CD4-positive, alpha-beta T cell (primary cell): ENCODE data around the gene MCOLN1. TPM values are rescaled to one million over a fixed set of nuclear protein-coding genes. Genes with fewer than 3 reads are reported as not detected.

Experiments used
- ATAC-seq: fragments of 200-7000 bp; cut with Tn5 transposase; one replicate; pipeline ENCODE4 v1.10.0; 2022; ENCODE audit warnings: mild to moderate bottlenecking; ENCODE audit not compliant: poor library complexity
- CTCF ChIA-PET: fragments of 350-600 bp; sonication (Branson Sonifier 250); formaldehyde crosslinking; loops from one replicate; lab custom pipeline; 2021; ENCODE audit warnings: antibody characterized with exemption, inconsistent platforms; lab: Charles Lee
- POLR2A ChIA-PET: fragments of 350-600 bp; sonication (Branson Sonifier 250); formaldehyde crosslinking; loops from one replicate; lab custom pipeline; 2021; ENCODE audit warnings: antibody characterized with exemption, inconsistent platforms; lab: Charles Lee
- DNase-seq, 14 experiments: peaks; one replicate each; pipeline ENCODE4 v3.0.0-alpha.2; 2013 to 2020; ENCODE audit warnings: mixed read lengths in 2 of 14
- H3K27ac ChIP-seq, 2 donors: one replicate each; pipeline versions ENCODE4 v1.5.1 to v1.7.0; 2013; ENCODE audit warnings: low read length in 2 of 2, low read depth in 1 of 2, mild to moderate bottlenecking in 1 of 2
- H3K27me3 ChIP-seq, 2 experiments: 1 replicate in 1 of 2; 2 replicates in 1 of 2; pipeline versions ENCODE4 v1.6.1 to v1.7.0; 2013; ENCODE audit warnings: low read length in 2 of 2, control low read depth in 1 of 2, mild to moderate bottlenecking in 1 of 2, moderate library complexity in 1 of 2; ENCODE audit not compliant: insufficient read depth in 2 of 2, control insufficient read depth in 1 of 2
- H3K36me3 ChIP-seq: one replicate; pipeline ENCODE4 v1.6.1; 2013; ENCODE audit warnings: low read length, control low read depth; ENCODE audit not compliant: insufficient read depth
- H3K4me1 ChIP-seq: one replicate; pipeline ENCODE4 v1.6.1; 2013; ENCODE audit warnings: low read length, control low read depth; ENCODE audit not compliant: insufficient read depth
- H3K4me3 ChIP-seq: one replicate; pipeline ENCODE4 v1.5.1; 2013; ENCODE audit warnings: mild to moderate bottlenecking, low read length, moderate library complexity
- H3K9me3 ChIP-seq, 2 experiments: 1 replicate in 1 of 2; 2 replicates in 1 of 2; pipeline versions ENCODE4 v1.6.1 to v1.7.0; 2013; ENCODE audit warnings: low read length in 2 of 2, mild to moderate bottlenecking in 2 of 2, control low read depth in 1 of 2, moderate library complexity in 1 of 2; ENCODE audit not compliant: control insufficient read depth in 1 of 2, insufficient read depth in 1 of 2
- H3K27ac Mint-ChIP-seq: one replicate; pipeline ENCODE4 v1.8.0; 2020; ENCODE audit warnings: mixed read lengths
- H3K27me3 Mint-ChIP-seq: one replicate; pipeline ENCODE4 v1.8.0; 2021; ENCODE audit warnings: mixed read lengths
- H3K36me3 Mint-ChIP-seq: one replicate; pipeline ENCODE4 v1.8.0; 2021; ENCODE audit warnings: low read depth, mixed read lengths
- H3K4me1 Mint-ChIP-seq: one replicate; pipeline ENCODE4 v1.8.0; 2021; ENCODE audit warnings: low read depth, mixed read lengths
- H3K4me3 Mint-ChIP-seq: one replicate; pipeline ENCODE4 v1.8.0; 2020; ENCODE audit warnings: mild to moderate bottlenecking, mixed read lengths
- H3K9me3 Mint-ChIP-seq: one replicate; pipeline ENCODE4 v1.8.0; 2020; ENCODE audit warnings: mixed read lengths
- CTCF ChIP-seq: fragments of 200-600 bp; IDR thresholded peaks from one replicate; pipeline ENCODE4 v1.8.0; 2022; ENCODE audit warnings: antibody characterized with exemption, mild to moderate bottlenecking
- intact Hi-C, 2 experiments: fragments of 100-400 bp; cut with DNase I in 1 of 2; cut with micrococcal nuclease in 1 of 2; formaldehyde crosslinking; loops; one replicate each; pipeline versions ENCODE4 v1.15.1 to v1.9.0; 2023 to 2025; cut with DNase I, micrococcal nuclease
- total RNA-seq, 174 experiments: library from RNA in 2 of 174; stranded (reverse) in 2 of 174; gene quantifications; one replicate each; pipeline ENCODE4 v1.2.3 and lab custom pipeline; 2021 to 2026

The MCOLN1 gene
- total RNA-seq, 2 experiments from 2014 or later = 7.9 to 8.8 TPM

- H3K27ac ChIP-seq = no peak overlapping the region
- ChIA-PET CTCF (no interaction called here), POLR2A (interaction anchor here (1.3 kb wide), 1 partner anchor 9 kb away, joined by 4 read pairs; no protein-coding TSS in a partner anchor)
- no peak for TF ChIP-seq CTCF
- H3K4me3 ChIP-seq = no peak overlapping the region
- Mint-ChIP-seq H3K4me1 (peaks cover 9% of the 10 kb centered on the region), H3K4me3 (no peak overlapping the region), H3K9me3 (no peaks in the 10 kb centered on the region), H3K27ac (no peak overlapping the region), H3K36me3 (no peaks in the 10 kb centered on the region), H3K27me3 (peaks cover 6% of the 10 kb centered on the region)
- no peaks in the 10 kb centered on the region for H3K27me3 ChIP-seq
- intact Hi-C loops = no loop called here
- no peak for ATAC-seq
- H3K36me3 ChIP-seq = no peaks in the 10 kb centered on the region
- H3K4me1 ChIP-seq = peaks cover 8% of the 10 kb centered on the region
- H3K9me3 ChIP-seq = no peaks in the 10 kb centered on the region
- no peak for DNase-seq
Measured at GRCh38 chr19:7478843-7479227, 43.6 kb upstream of the MCOLN1 start.

GRCh38 chr19:7480222-7480969 is 42.0 kb upstream of the MCOLN1 start:
- Mint-ChIP-seq H3K4me1 (peaks cover 9% of the 10 kb centered on the region), H3K9me3 (no peaks in the 10 kb centered on the region), H3K27me3 (peaks cover 6% of the 10 kb centered on the region), H3K36me3 (no peaks in the 10 kb centered on the region), H3K27ac (no peak overlapping the region), H3K4me3 (no peak overlapping the region)
- no peak for DNase-seq
- ChIA-PET POLR2A (no interaction called here), CTCF (no interaction called here)
- no peaks in the 10 kb centered on the region for H3K9me3 ChIP-seq
- peaks cover 8% of the 10 kb centered on the region for H3K4me1 ChIP-seq
- H3K36me3 ChIP-seq = no peaks in the 10 kb centered on the region
- no peak for ATAC-seq
- TF ChIP-seq CTCF = no peak
- no peak overlapping the region for H3K27ac ChIP-seq
- intact Hi-C loops = no loop called here
- no peak overlapping the region for H3K4me3 ChIP-seq
- H3K27me3 ChIP-seq = no peaks in the 10 kb centered on the region

- peaks cover 8% of the 10 kb centered on the region for H3K4me1 ChIP-seq
- no peak overlapping the region for H3K27ac ChIP-seq
- ChIA-PET POLR2A (no interaction called here), CTCF (no interaction called here)
- ATAC-seq = no peak
- Mint-ChIP-seq H3K4me3 (no peak overlapping the region), H3K9me3 (no peaks in the 10 kb centered on the region), H3K36me3 (no peaks in the 10 kb centered on the region), H3K27ac (no peak overlapping the region), H3K4me1 (peaks cover 9% of the 10 kb centered on the region), H3K27me3 (peaks cover 6% of the 10 kb centered on the region)
- H3K36me3 ChIP-seq = no peaks in the 10 kb centered on the region
- H3K27me3 ChIP-seq = no peaks in the 10 kb centered on the region
- no peak overlapping the region for H3K4me3 ChIP-seq
- H3K9me3 ChIP-seq = no peaks in the 10 kb centered on the region
- no peak for DNase-seq
- intact Hi-C loops = no loop called here
- no peak for TF ChIP-seq CTCF
Measured at GRCh38 chr19:7480970-7481255, 41.5 kb upstream of the MCOLN1 start.
